H9 (cell line): ENCODE data around the gene SMYD4. TPM values are rescaled to one million over a fixed set of nuclear protein-coding genes. Genes with fewer than 3 reads are reported as not detected.

Experiments used
- DNase-seq: peaks from one replicate; pipeline ENCODE4 v3.0.0-alpha.2; 2017
- H2AFZ ChIP-seq: one replicate; pipeline ENCODE4 v1.6.1; 2013; ENCODE audit warnings: mild to moderate bottlenecking, low read length, control low read depth, moderate library complexity
- H2AK5ac ChIP-seq: 2 replicates; pipeline ENCODE4 v1.6.1; 2013; ENCODE audit warnings: low read length, control low read depth, mixed read lengths; ENCODE audit not compliant: insufficient read length
- H2BK120ac ChIP-seq: one replicate; pipeline ENCODE4 v1.6.1; 2013; ENCODE audit warnings: low read depth, mild to moderate bottlenecking, low read length, control low read depth, inconsistent platforms; ENCODE audit not compliant: poor library complexity, severe bottlenecking
- H2BK12ac ChIP-seq: 2 replicates; pipeline ENCODE4 v1.6.1; 2013; ENCODE audit warnings: low read length, control low read depth, mixed read lengths, low read depth; ENCODE audit not compliant: insufficient read length
- H2BK15ac ChIP-seq: 2 replicates; pipeline ENCODE4 v1.6.1; 2013; ENCODE audit warnings: low read depth, low read length, control low read depth
- H2BK20ac ChIP-seq: one replicate; pipeline ENCODE4 v1.6.1; 2013; ENCODE audit warnings: low read depth, mild to moderate bottlenecking, low read length, control low read depth, inconsistent platforms; ENCODE audit not compliant: poor library complexity, severe bottlenecking
- H2BK5ac ChIP-seq: 2 replicates; pipeline ENCODE4 v1.6.1; 2013; ENCODE audit warnings: low read length, control low read depth, mixed read lengths; ENCODE audit not compliant: insufficient read length
- H3K14ac ChIP-seq: 2 replicates; pipeline ENCODE4 v1.6.1; 2013; ENCODE audit warnings: low read length, control low read depth; ENCODE audit not compliant: insufficient read depth
- H3K18ac ChIP-seq: 2 replicates; pipeline ENCODE4 v1.6.1; 2013; ENCODE audit warnings: low read depth, mild to moderate bottlenecking, mixed read lengths, low read length, control low read depth; ENCODE audit not compliant: insufficient read length
- H3K23ac ChIP-seq: 2 replicates; pipeline ENCODE4 v1.6.1; 2013; ENCODE audit warnings: low read length, control low read depth, mixed read lengths, low read depth; ENCODE audit not compliant: insufficient read length
- H3K23me2 ChIP-seq: 2 replicates; pipeline ENCODE4 v1.6.1; 2013; ENCODE audit warnings: low read depth, mild to moderate bottlenecking, mixed read lengths, low read length, control low read depth; ENCODE audit not compliant: insufficient read length, poor library complexity, severe bottlenecking
- H3K27ac ChIP-seq: 2 replicates; pipeline ENCODE4 v1.5.1; 2013; ENCODE audit warnings: low read length, control low read depth, mixed read lengths, low read depth; ENCODE audit not compliant: insufficient read length
- H3K27me3 ChIP-seq: 2 replicates; pipeline ENCODE4 v1.6.1; 2013; ENCODE audit warnings: low read length, control low read depth, inconsistent platforms; ENCODE audit not compliant: insufficient read depth
- H3K4ac ChIP-seq: 2 replicates; pipeline ENCODE4 v1.6.1; 2013; ENCODE audit warnings: low read depth, mild to moderate bottlenecking, control low read depth, inconsistent platforms, low read length, moderate library complexity
- H3K4me1 ChIP-seq: 2 replicates; pipeline ENCODE4 v1.6.1; 2013; ENCODE audit warnings: low read length, control low read depth, inconsistent platforms; ENCODE audit not compliant: insufficient read depth
- H3K4me2 ChIP-seq: 2 replicates; pipeline ENCODE4 v1.6.1; 2013; ENCODE audit warnings: low read length, control low read depth, mixed read lengths; ENCODE audit not compliant: insufficient read length, insufficient read depth
- H3K56ac ChIP-seq: 2 replicates; pipeline ENCODE4 v1.6.1; 2013; ENCODE audit warnings: low read depth, mild to moderate bottlenecking, mixed read lengths, low read length, control low read depth; ENCODE audit not compliant: insufficient read length
- H3K79me1 ChIP-seq: 2 replicates; pipeline ENCODE4 v1.6.1; 2013; ENCODE audit warnings: low read depth, mild to moderate bottlenecking, moderate library complexity, low read length, control low read depth, inconsistent platforms; ENCODE audit not compliant: insufficient read depth, poor library complexity, severe bottlenecking
- H3K79me2 ChIP-seq: 2 replicates; pipeline ENCODE4 v1.6.1; 2013; ENCODE audit warnings: low read length, control low read depth, inconsistent platforms; ENCODE audit not compliant: insufficient read depth
- H3K9ac ChIP-seq: 2 replicates; pipeline ENCODE4 v1.6.1; 2013; ENCODE audit warnings: low read length, control low read depth, mixed read lengths; ENCODE audit not compliant: insufficient read length; ENCODE audit errors: extremely low read depth
- H3K9me3 ChIP-seq: one replicate; pipeline ENCODE4 v1.6.1; 2013; ENCODE audit warnings: low read depth, low read length, inconsistent platforms; ENCODE audit not compliant: control insufficient read depth
- H3T11ph ChIP-seq: one replicate; pipeline ENCODE4 v1.6.1; 2013; ENCODE audit warnings: mild to moderate bottlenecking, low read length, control low read depth, inconsistent platforms
- H4K20me1 ChIP-seq: one replicate; pipeline ENCODE4 v1.6.1; 2013; ENCODE audit not compliant: control insufficient read depth, insufficient read length, insufficient read depth
- H4K5ac ChIP-seq: 2 replicates; pipeline ENCODE4 v1.6.1; 2013; ENCODE audit warnings: low read depth, mild to moderate bottlenecking, mixed read lengths, low read length, control low read depth; ENCODE audit not compliant: insufficient read length
- H4K8ac ChIP-seq: replicated peaks from 2 replicates; pipeline ENCODE4 v1.6.1; 2013; ENCODE audit warnings: low read length, control low read depth, mixed read lengths, low read depth; ENCODE audit not compliant: insufficient read length
- H4K91ac ChIP-seq: 2 replicates; pipeline ENCODE4 v1.6.1; 2013; ENCODE audit warnings: low read depth, mild to moderate bottlenecking, moderate library complexity, mixed read lengths, low read length, control low read depth; ENCODE audit not compliant: insufficient read length
- H3K27ac Mint-ChIP-seq, 3 experiments: 2 replicates in 2 of 3; 3 replicates in 1 of 3; pipeline ENCODE4 v1.8.0; 2020 to 2021; ENCODE audit warnings: mixed read lengths in 3 of 3, mild to moderate bottlenecking in 1 of 3, moderate library complexity in 1 of 3
- H3K27me3 Mint-ChIP-seq: 2 replicates; pipeline ENCODE4 v1.8.0; 2021; ENCODE audit warnings: low read depth, mild to moderate bottlenecking, moderate library complexity, mixed read lengths
- H3K36me3 Mint-ChIP-seq, 3 experiments: 2 replicates in 2 of 3; 3 replicates in 1 of 3; pipeline ENCODE4 v1.8.0; 2020 to 2021; ENCODE audit warnings: low read depth in 3 of 3, mixed read lengths in 3 of 3; ENCODE audit not compliant: insufficient read depth in 1 of 3
- H3K4me1 Mint-ChIP-seq, 2 experiments: 2 replicates each; pipeline ENCODE4 v1.8.0; 2020; ENCODE audit warnings: mixed read lengths in 2 of 2
- H3K4me3 Mint-ChIP-seq, 2 experiments: 2 replicates in 1 of 2; 3 replicates in 1 of 2; pipeline ENCODE4 v1.8.0; 2020 to 2021; ENCODE audit warnings: mild to moderate bottlenecking in 2 of 2, mixed read lengths in 2 of 2, moderate library complexity in 1 of 2
- H3K9me3 Mint-ChIP-seq, 2 experiments: 2 replicates in 1 of 2; 3 replicates in 1 of 2; pipeline ENCODE4 v1.8.0; 2020; ENCODE audit warnings: mild to moderate bottlenecking in 2 of 2, mixed read lengths in 2 of 2, moderate library complexity in 1 of 2
- WGBS: extraction: QIAGEN DNeasy Blood & Tissue Kit; methylation state at CpG from one replicate; pipeline ENCODE4 v1.1.7; 2013; ENCODE audit warnings: missing lambda C conversion rate, low lambda C conversion rate, mixed read lengths; ENCODE audit not compliant: insufficient read length; ENCODE audit errors: extremely low coverage; 5-methylcytosine and 5-hydroxymethylcytosine counted together
- total RNA-seq: library from RNA; stranded (reverse); gene quantifications from 2 replicates; pipeline ENCODE4 v1.2.1, GENCODE V29; 2021
- TF ChIP-seq, protein P1 (sequence below): fragments of 200-600 bp; sonication (generic); conservative IDR thresholded peaks from 3 replicates; pipeline ENCODE4 v1.8.0; 2021; ENCODE audit warnings: antibody characterized with exemption, mild to moderate bottlenecking

The SMYD4 gene
- total RNA-seq, 1 experiment from 2014 or later, result 28.8 TPM

DNA sequence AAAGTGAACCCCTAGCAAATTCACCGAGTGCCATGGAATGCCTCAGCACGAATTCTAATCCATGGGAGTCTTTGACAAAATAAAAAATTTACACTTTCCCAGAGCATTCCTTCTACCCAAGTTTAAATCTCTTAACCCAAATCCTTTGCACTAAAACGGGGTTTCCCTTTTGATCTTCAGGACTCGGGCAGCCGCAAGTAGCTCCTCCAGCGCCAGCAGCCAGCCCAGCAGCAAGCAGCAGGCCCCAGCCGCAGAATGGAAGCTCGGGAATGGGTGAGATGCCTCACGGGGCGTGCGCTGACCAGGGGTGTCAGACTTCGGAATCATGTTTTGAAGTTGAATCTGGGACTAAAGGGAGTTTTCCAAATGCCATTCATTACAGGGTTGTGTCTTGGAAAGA, 42.6 kb upstream of the SMYD4 start:
- Mint-ChIP-seq H3K4me1 (no peaks in the 10 kb centered on the region), H3K27ac (no peak overlapping the region), H3K4me3 (no peak overlapping the region), H3K27me3 (no peaks in the 10 kb centered on the region), H3K36me3 (peaks cover 6 to 75% (median 56%) of the 10 kb centered on the region in 3 experiments; a peak in 6 of 7 replicates), H3K9me3 (no peaks in the 10 kb centered on the region)
- DNase-seq, result no peak
- Histone ChIP-seq H4K91ac (no peak overlapping the region), H3K23ac (no peak overlapping the region), H3K27me3 (no peaks in the 10 kb centered on the region), H4K20me1 (no peaks in the 10 kb centered on the region), H3K18ac (no peak overlapping the region), H2BK120ac (no peak overlapping the region), H2BK5ac (no peak overlapping the region), H2AK5ac (no peak overlapping the region), H3T11ph (no peak overlapping the region), H3K4ac (no peak overlapping the region), H3K79me2 (no peaks in the 10 kb centered on the region), H4K8ac (no peak overlapping the region), H3K23me2 (no peaks in the 10 kb centered on the region), H3K9ac (no peak overlapping the region), H2BK15ac (no peak overlapping the region), H2BK20ac (no peak overlapping the region), H3K14ac (no peak overlapping the region), H2AFZ (no peak overlapping the region), H2BK12ac (no peak overlapping the region), H3K4me1 (no peaks in the 10 kb centered on the region), H3K4me2 (no peak overlapping the region), H3K27ac (no peak overlapping the region), H3K56ac (no peak overlapping the region), H3K9me3 (no peaks in the 10 kb centered on the region), H4K5ac (no peak overlapping the region), H3K79me1 (no peaks in the 10 kb centered on the region)
- TF ChIP-seq, protein P1, sequence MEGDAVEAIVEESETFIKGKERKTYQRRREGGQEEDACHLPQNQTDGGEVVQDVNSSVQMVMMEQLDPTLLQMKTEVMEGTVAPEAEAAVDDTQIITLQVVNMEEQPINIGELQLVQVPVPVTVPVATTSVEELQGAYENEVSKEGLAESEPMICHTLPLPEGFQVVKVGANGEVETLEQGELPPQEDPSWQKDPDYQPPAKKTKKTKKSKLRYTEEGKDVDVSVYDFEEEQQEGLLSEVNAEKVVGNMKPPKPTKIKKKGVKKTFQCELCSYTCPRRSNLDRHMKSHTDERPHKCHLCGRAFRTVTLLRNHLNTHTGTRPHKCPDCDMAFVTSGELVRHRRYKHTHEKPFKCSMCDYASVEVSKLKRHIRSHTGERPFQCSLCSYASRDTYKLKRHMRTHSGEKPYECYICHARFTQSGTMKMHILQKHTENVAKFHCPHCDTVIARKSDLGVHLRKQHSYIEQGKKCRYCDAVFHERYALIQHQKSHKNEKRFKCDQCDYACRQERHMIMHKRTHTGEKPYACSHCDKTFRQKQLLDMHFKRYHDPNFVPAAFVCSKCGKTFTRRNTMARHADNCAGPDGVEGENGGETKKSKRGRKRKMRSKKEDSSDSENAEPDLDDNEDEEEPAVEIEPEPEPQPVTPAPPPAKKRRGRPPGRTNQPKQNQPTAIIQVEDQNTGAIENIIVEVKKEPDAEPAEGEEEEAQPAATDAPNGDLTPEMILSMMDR, result no peak
- no CpG with 5 or more reads among the region's 12 CpGs for WGBS
